Keratinocyte (primary cell): ENCODE data around the gene UBE2F. TPM values are rescaled to one million over a fixed set of nuclear protein-coding genes. Genes with fewer than 3 reads are reported as not detected.

Experiments used
- DNase-seq: peaks from one replicate; pipeline ENCODE4 v3.0.0-alpha.2; 2011; ENCODE audit warnings: low read depth, missing footprints, low spot score
- FAIRE-seq: peaks from 2 replicates; lab custom pipeline; 2011; peaks lifted over from hg19 to GRCh38; lab: Jason Lieb, UNC
- H2AFZ ChIP-seq: 2 replicates; pipeline ENCODE4 v1.6.0; 2012; ENCODE audit warnings: low read length, control low read depth, inconsistent platforms; ENCODE audit not compliant: control insufficient read depth
- H3K27ac ChIP-seq: 2 replicates; pipeline ENCODE4 v1.5.1; 2011; ENCODE audit warnings: low read length; ENCODE audit not compliant: control insufficient read depth, insufficient read depth
- H3K27me3 ChIP-seq: 3 replicates; pipeline ENCODE4 v1.6.0; 2011; ENCODE audit warnings: low read length; ENCODE audit not compliant: control insufficient read depth, insufficient read depth; ENCODE audit errors: extremely low read depth
- H3K36me3 ChIP-seq, 2 experiments: 2 replicates in 1 of 2; 3 replicates in 1 of 2; pipeline ENCODE4 v1.5.1; 2011; ENCODE audit warnings: low read length in 2 of 2, mild to moderate bottlenecking in 1 of 2; ENCODE audit not compliant: control insufficient read depth in 2 of 2, insufficient read depth in 2 of 2; ENCODE audit errors: extremely low read depth in 1 of 2
- H3K4me1 ChIP-seq: 3 replicates; pipeline ENCODE4 v1.5.1; 2011; ENCODE audit warnings: low read length; ENCODE audit not compliant: control insufficient read depth, insufficient read depth; ENCODE audit errors: extremely low read depth
- H3K4me2 ChIP-seq: 3 replicates; pipeline ENCODE4 v1.6.0; 2011; ENCODE audit warnings: low read depth, low read length; ENCODE audit not compliant: control insufficient read depth, insufficient read depth; ENCODE audit errors: extremely low read depth
- H3K4me3 ChIP-seq, 3 experiments: fragments of 200-600 bp in 1 of 3; sonication (generic) in 1 of 3; 2 replicates in 2 of 3; 3 replicates in 1 of 3; pipeline ENCODE4 v1.5.1; 2011 to 2016; ENCODE audit warnings: low read length in 3 of 3, mild to moderate bottlenecking in 3 of 3, control low read depth in 2 of 3, inconsistent platforms in 1 of 3, low read depth in 1 of 3, mixed read lengths in 1 of 3, mixed run types in 1 of 3, moderate library complexity in 1 of 3; ENCODE audit not compliant: control insufficient read depth in 2 of 3, insufficient read depth in 2 of 3; ENCODE audit errors: extremely low read depth in 1 of 3
- H3K79me2 ChIP-seq: 2 replicates; pipeline ENCODE4 v1.6.0; 2012; ENCODE audit warnings: low read length; ENCODE audit not compliant: control insufficient read depth, insufficient read depth
- H3K9ac ChIP-seq: 3 replicates; pipeline ENCODE4 v1.6.0; 2011; ENCODE audit warnings: low read length; ENCODE audit not compliant: control insufficient read depth, insufficient read depth; ENCODE audit errors: extremely low read depth
- H3K9me1 ChIP-seq: 3 replicates; pipeline ENCODE4 v1.6.0; 2011; ENCODE audit warnings: low read length; ENCODE audit not compliant: control insufficient read depth, insufficient read depth; ENCODE audit errors: extremely low read depth
- H3K9me3 ChIP-seq: 2 replicates; pipeline ENCODE4 v1.5.1; 2012; ENCODE audit warnings: low read depth, low read length; ENCODE audit not compliant: control insufficient read depth
- H4K20me1 ChIP-seq: 3 replicates; pipeline ENCODE4 v1.6.0; 2011; ENCODE audit warnings: low read length; ENCODE audit not compliant: control insufficient read depth, insufficient read depth; ENCODE audit errors: extremely low read depth
- CTCF ChIP-seq, 3 experiments: IDR thresholded peaks in 1 of 3; conservative IDR thresholded peaks in 1 of 3; optimal IDR thresholded peaks in 1 of 3; 2 replicates in 2 of 3; 3 replicates in 1 of 3; pipeline versions ENCODE3 to v1.5.1; 2011; ENCODE audit warnings: low read length in 3 of 3, mild to moderate bottlenecking in 3 of 3, moderate library complexity in 2 of 3, control low read depth in 1 of 3, inconsistent platforms in 1 of 3; ENCODE audit not compliant: insufficient read depth in 2 of 3; ENCODE audit errors: extremely low read depth in 1 of 3
- EZH2 ChIP-seq: IDR thresholded peaks from one replicate; pipeline ENCODE4 v1.6.1; 2012; ENCODE audit warnings: inconsistent platforms, mild to moderate bottlenecking, low read length, moderate library complexity
- dilution Hi-C: fragments of 300-500 bp; cut with MboI; formaldehyde crosslinking; loops from one replicate; pipeline ENCODE4 v1.7.0; 2020; ENCODE audit warnings: low sequenced_read_pairs; ENCODE audit not compliant: extremely low pct_ligation_motif_present
- polyA plus RNA-seq, 5 experiments: library from polyadenylated mRNA; depleted of rRNA in 3 of 5; stranded (reverse) in 3 of 5; stranded (forward) in 1 of 5; unstranded in 1 of 5; fragments of >200 nt; gene quantifications; 1 replicate in 1 of 5; 2 replicates in 3 of 5; 3 replicates in 1 of 5; pipeline versions ENCODE4 v1.2.1 to v1.2.3, GENCODE V29; 2011 to 2012; ENCODE audit warnings: missing spikeins in 2 of 5, low read depth in 1 of 5, low replicate concordance in 1 of 5

UBE2F gene
- polyA plus RNA-seq, 1 donor (not counting 4 experiments of a cell fraction or from before 2014, with no cell fraction given) = 95.6 TPM

DNA sequence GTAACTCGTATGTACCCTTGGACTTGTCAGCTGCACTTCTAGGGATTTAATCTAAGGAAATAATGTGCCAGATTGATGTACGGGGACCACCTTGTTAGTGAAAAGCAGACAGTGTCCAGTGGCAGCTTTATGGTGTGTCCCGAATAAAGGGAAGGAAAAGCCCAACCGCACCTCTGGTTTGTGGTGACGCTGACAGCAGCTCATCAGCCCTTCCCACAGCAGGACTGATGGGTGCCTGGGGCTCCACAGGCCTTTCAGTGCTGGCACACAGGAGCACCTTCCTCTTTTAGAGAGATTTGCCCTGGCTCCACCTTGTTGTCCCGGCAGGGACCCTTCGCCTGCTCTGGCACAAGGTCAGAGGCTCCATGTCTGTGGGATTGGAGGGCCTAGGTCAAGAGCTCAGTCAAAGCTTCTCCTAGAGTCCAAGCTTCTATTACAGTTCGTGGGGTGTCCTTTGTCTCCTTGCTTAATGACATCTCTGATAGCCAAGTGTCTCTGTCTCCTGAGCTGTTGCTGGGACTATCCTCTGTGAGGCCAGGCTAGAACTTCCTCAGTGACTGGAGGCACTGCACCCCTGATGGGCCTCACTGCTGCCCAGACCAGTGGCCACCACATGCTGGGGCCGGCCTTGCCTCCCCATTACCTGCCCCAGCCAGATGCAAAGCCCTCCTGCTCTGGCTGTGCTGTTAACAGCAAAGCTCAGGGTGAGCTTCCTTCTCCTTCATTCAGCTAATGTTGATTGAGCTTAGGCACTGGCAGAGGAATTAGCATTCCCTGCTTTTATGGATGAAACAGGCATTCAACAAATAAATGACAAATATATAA lies 61.0 kb downstream of the UBE2F start:
- Histone ChIP-seq H3K27ac (no peak overlapping the region), H3K4me2 (no peak overlapping the region), H3K9me3 (no peaks in the 10 kb centered on the region), H3K79me2 (no peaks in the 10 kb centered on the region), H2AFZ (no peak overlapping the region), H3K4me1 (peaks cover 35% of the 10 kb centered on the region), H3K9me1 (peaks cover 3% of the 10 kb centered on the region), H3K36me3 (peaks cover 15 to 23% of the 10 kb centered on the region in 2 experiments), H3K4me3 (no peak overlapping the region), H3K27me3 (no peaks in the 10 kb centered on the region), H3K9ac (no peak overlapping the region), H4K20me1 (no peaks in the 10 kb centered on the region)
- FAIRE-seq = no peak
- dilution Hi-C loops = no loop called here
- no peak for TF ChIP-seq CTCF (optimal IDR thresholded peaks at IDR 0.05 in 1 of 3, IDR thresholded peaks at IDR 0.05 in 1 of 3, conservative IDR thresholded peaks at IDR 0.05 in 1 of 3; ENCODE audit: extremely low read depth in 1 of 3, insufficient read depth in 2 of 3, low read length in 3 of 3)
- TF ChIP-seq EZH2 = no peak
- DNase-seq = no peak

GRCh38 chr2:238029853-238030252 lies 63.0 kb downstream of the UBE2F start:
- FAIRE-seq = no peak
- Histone ChIP-seq H4K20me1 (no peaks in the 10 kb centered on the region), H3K36me3 (peaks cover 15 to 21% of the 10 kb centered on the region in 2 experiments)

More at GRCh38 chr2:238029853-238030252, 63.0 kb downstream of the UBE2F start:
- H3K9ac ChIP-seq = no peak overlapping the region
- no peak overlapping the region for H3K27ac ChIP-seq
- H3K79me2 ChIP-seq = no peaks in the 10 kb centered on the region
- H3K4me1 ChIP-seq = peaks cover 50% of the 10 kb centered on the region
- no peak overlapping the region for H3K4me2 ChIP-seq
- H3K9me1 ChIP-seq = peaks cover under 1% of the 10 kb centered on the region
- no peaks in the 10 kb centered on the region for H3K27me3 ChIP-seq
- H3K4me3 ChIP-seq = no peak overlapping the region
- TF ChIP-seq EZH2 (no peak), CTCF (optimal IDR thresholded peaks at IDR 0.05 in 1 of 3, IDR thresholded peaks at IDR 0.05 in 1 of 3, conservative IDR thresholded peaks at IDR 0.05 in 1 of 3; ENCODE audit: extremely low read depth in 1 of 3, insufficient read depth in 2 of 3, low read length in 3 of 3) (no peak)
- H3K9me3 ChIP-seq = no peaks in the 10 kb centered on the region
- dilution Hi-C loops = no loop called here
- H2AFZ ChIP-seq = no peak overlapping the region
- no peak for DNase-seq
